H1 (cell line): Measurements from ENCODE around the gene COL4A3. TPM values are rescaled to one million over a fixed set of nuclear protein-coding genes. Genes with fewer than 3 reads are reported as not detected.

Experiments
- CTCF ChIA-PET: fragments of 300-600 bp; sonication (Branson Sonifier 250); formaldehyde crosslinking; loops from one replicate; lab custom pipeline; 2021; ENCODE audit not compliant: partially characterized antibody; lab: Charles Lee
- POLR2A ChIA-PET: fragments of 300-600 bp; sonication (Branson Sonifier 250); formaldehyde crosslinking; loops from one replicate; lab custom pipeline; 2021; ENCODE audit warnings: inconsistent platforms; ENCODE audit not compliant: partially characterized antibody; lab: Charles Lee
- DNase-seq, 2 experiments: peaks; one replicate each; pipeline versions ENCODE4 v3.0.0 to v3.0.0-alpha.2; 2010 to 2022; ENCODE audit warnings: low spot score in 2 of 2, low read depth in 1 of 2, mixed read lengths in 1 of 2
- FAIRE-seq: peaks from 2 replicates; lab custom pipeline; 2011; peaks lifted over from hg19 to GRCh38; lab: Jason Lieb, UNC
- H2AFZ ChIP-seq: 2 replicates; pipeline ENCODE4 v1.8.1; 2012; ENCODE audit warnings: low read length, inconsistent platforms
- H2AK5ac ChIP-seq: 2 replicates; pipeline ENCODE4 v1.6.1; 2013; ENCODE audit warnings: low read depth, low read length
- H2BK120ac ChIP-seq: replicated peaks from 2 replicates; pipeline ENCODE3; 2013; ENCODE audit warnings: low read depth, low read length, inconsistent platforms
- H2BK12ac ChIP-seq: 2 replicates; pipeline ENCODE4 v1.6.1; 2013; ENCODE audit warnings: low read depth, low read length
- H2BK15ac ChIP-seq: 2 replicates; pipeline ENCODE4 v1.6.1; 2013; ENCODE audit warnings: low read length
- H2BK20ac ChIP-seq: 2 replicates; pipeline ENCODE4 v1.6.1; 2013; ENCODE audit warnings: low read length
- H2BK5ac ChIP-seq: 2 replicates; pipeline ENCODE4 v1.6.1; 2013; ENCODE audit warnings: low read depth, low read length
- H3K14ac ChIP-seq: 2 replicates; pipeline ENCODE4 v1.6.1; 2013; ENCODE audit warnings: inconsistent platforms; ENCODE audit not compliant: insufficient read length
- H3K18ac ChIP-seq: 2 replicates; pipeline ENCODE4 v1.6.1; 2013; ENCODE audit warnings: low read length; ENCODE audit errors: extremely low read depth
- H3K23ac ChIP-seq: 2 replicates; pipeline ENCODE4 v1.6.1; 2013; ENCODE audit warnings: inconsistent platforms; ENCODE audit not compliant: insufficient read length
- H3K23me2 ChIP-seq: 2 replicates; pipeline ENCODE4 v1.6.1; 2013; ENCODE audit warnings: low read depth, low read length
- H3K27ac ChIP-seq: 2 replicates; pipeline ENCODE4 v1.6.1; 2011; ENCODE audit warnings: low read depth, low read length, inconsistent platforms
- H3K27me3 ChIP-seq, 4 experiments: replicated peaks in 1 of 4; 1 replicate in 1 of 4; 2 replicates in 3 of 4; pipeline versions ENCODE4 v1.6.1 to v1.8.1; 2011 to 2013; ENCODE audit warnings: low read length in 3 of 4, mild to moderate bottlenecking in 3 of 4, inconsistent platforms in 2 of 4, mixed read lengths in 2 of 4, moderate library complexity in 1 of 4; ENCODE audit not compliant: control insufficient read depth in 3 of 4, insufficient read depth in 3 of 4; ENCODE audit errors: extremely low read depth in 1 of 4
- H3K36me3 ChIP-seq, 4 experiments: 2 replicates each; pipeline versions ENCODE4 v1.6.1 to v1.8.1; 2011 to 2013; ENCODE audit warnings: mild to moderate bottlenecking in 4 of 4, low read length in 3 of 4, moderate library complexity in 2 of 4, control low read depth in 1 of 4, inconsistent platforms in 1 of 4; ENCODE audit not compliant: insufficient read depth in 4 of 4, control insufficient read depth in 2 of 4
- H3K4ac ChIP-seq: replicated peaks from 2 replicates; pipeline ENCODE3; 2013; ENCODE audit warnings: low read length, low read depth, mixed read lengths, inconsistent platforms; ENCODE audit not compliant: insufficient read length
- H3K4me1 ChIP-seq, 4 experiments: replicated peaks in 1 of 4; 1 replicate in 1 of 4; 2 replicates in 3 of 4; pipeline versions ENCODE4 v1.6.1 to v1.8.1; 2011 to 2013; ENCODE audit warnings: low read length in 3 of 4, inconsistent platforms in 2 of 4, mixed read lengths in 1 of 4; ENCODE audit not compliant: insufficient read depth in 4 of 4, control insufficient read depth in 3 of 4
- H3K4me2 ChIP-seq, 2 experiments: 2 replicates each; pipeline versions ENCODE4 v1.6.1 to v1.8.1; 2011 to 2013; ENCODE audit warnings: low read depth in 2 of 2, low read length in 2 of 2, control low read depth in 1 of 2, inconsistent platforms in 1 of 2, mild to moderate bottlenecking in 1 of 2; ENCODE audit not compliant: insufficient read depth in 1 of 2
- H3K4me3 ChIP-seq, 4 experiments: fragments of 200-600, 300-600 bp in 1 of 4; sonication (generic), shearing (Covaris generic), sonication (Bioruptor Twin) in 1 of 4; 2 replicates each; pipeline versions ENCODE4 v1.5.1 to v1.8.1; 2011 to 2016; ENCODE audit warnings: low read length in 4 of 4, low read depth in 3 of 4, control low read depth in 2 of 4, inconsistent platforms in 2 of 4, mild to moderate bottlenecking in 2 of 4, mixed read lengths in 1 of 4, moderate library complexity in 1 of 4; ENCODE audit not compliant: insufficient read depth in 2 of 4; ENCODE audit errors: extremely low read depth in 1 of 4
- H3K56ac ChIP-seq: replicated peaks from 2 replicates; pipeline ENCODE3; 2013; ENCODE audit warnings: low read depth, mild to moderate bottlenecking, mixed read lengths, low read length, inconsistent platforms; ENCODE audit not compliant: insufficient read length
- H3K79me1 ChIP-seq: 2 replicates; pipeline ENCODE4 v1.6.1; 2013; ENCODE audit warnings: low read depth, low read length, control low read depth
- H3K79me2 ChIP-seq, 2 experiments: 2 replicates each; pipeline versions ENCODE4 v1.6.1 to v1.8.1; 2012 to 2013; ENCODE audit warnings: low read length in 2 of 2, mild to moderate bottlenecking in 2 of 2, inconsistent platforms in 1 of 2; ENCODE audit not compliant: insufficient read depth in 2 of 2, control insufficient read depth in 1 of 2
- H3K9ac ChIP-seq, 4 experiments: replicated peaks in 1 of 4; 1 replicate in 1 of 4; 2 replicates in 3 of 4; pipeline versions ENCODE4 v1.6.1 to v1.8.1; 2011 to 2013; ENCODE audit warnings: low read depth in 3 of 4, low read length in 3 of 4, control low read depth in 2 of 4, mild to moderate bottlenecking in 2 of 4, moderate library complexity in 2 of 4, inconsistent platforms in 1 of 4; ENCODE audit errors: extremely low read depth in 1 of 4
- H3K9me3 ChIP-seq, 2 experiments: 2 replicates each; pipeline versions ENCODE4 v1.6.1 to v1.8.1; 2012 to 2013; ENCODE audit warnings: mild to moderate bottlenecking in 2 of 2, moderate library complexity in 2 of 2, control low read depth in 1 of 2, inconsistent platforms in 1 of 2, low read depth in 1 of 2, low read length in 1 of 2, mixed read lengths in 1 of 2; ENCODE audit not compliant: insufficient read depth in 2 of 2
- H4K20me1 ChIP-seq, 2 experiments: replicated peaks in 1 of 2; 2 replicates each; pipeline versions ENCODE3 to v1.8.1; 2011 to 2013; ENCODE audit warnings: inconsistent platforms in 2 of 2, low read length in 2 of 2, mild to moderate bottlenecking in 1 of 2; ENCODE audit not compliant: insufficient read depth in 2 of 2, control insufficient read depth in 1 of 2
- H4K5ac ChIP-seq: 2 replicates; pipeline ENCODE4 v1.6.1; 2013; ENCODE audit warnings: low read length, low read depth, mixed read lengths, inconsistent platforms; ENCODE audit not compliant: insufficient read length
- H4K8ac ChIP-seq: 2 replicates; pipeline ENCODE4 v1.8.0; 2013; ENCODE audit warnings: mild to moderate bottlenecking, moderate library complexity, low read length, inconsistent platforms; ENCODE audit not compliant: insufficient read depth; ENCODE audit errors: extremely low read depth
- H4K91ac ChIP-seq: replicated peaks from 2 replicates; pipeline ENCODE3; 2013; ENCODE audit warnings: low read length, mixed read lengths, inconsistent platforms; ENCODE audit not compliant: insufficient read length
- BACH1 ChIP-seq: IDR thresholded peaks from 2 replicates; pipeline ENCODE4 v1.6.1; 2012; ENCODE audit warnings: low read length, improper control_type of control experiment
- CBX8 ChIP-seq: fragments of 300-800, 300-1000 bp; sonication (generic); IDR thresholded peaks from 2 replicates; pipeline ENCODE4 v1.7.1; 2016; ENCODE audit warnings: low read depth, low read length, borderline replicate concordance
- CEBPB ChIP-seq: IDR thresholded peaks from 2 replicates; pipeline ENCODE4 v1.6.1; 2012; ENCODE audit warnings: low read depth, low read length
- FOSL1 ChIP-seq: IDR thresholded peaks from 2 replicates; pipeline ENCODE4 v1.6.1; 2011; ENCODE audit warnings: mild to moderate bottlenecking, low read depth, low read length, moderate library complexity; ENCODE audit not compliant: insufficient read depth
- HDAC6 ChIP-seq: IDR thresholded peaks from one replicate; pipeline ENCODE4 v1.7.1; 2012; ENCODE audit warnings: low read depth, mild to moderate bottlenecking, inconsistent platforms, low read length, moderate library complexity
- JUN ChIP-seq: IDR thresholded peaks from 2 replicates; pipeline ENCODE4 v1.6.1; 2011; ENCODE audit warnings: low read depth, mild to moderate bottlenecking, improper control_type of control experiment, low read length
- JUND ChIP-seq: IDR thresholded peaks from 2 replicates; pipeline ENCODE4 v1.6.1; 2011; ENCODE audit warnings: mild to moderate bottlenecking, improper control_type of control experiment, low read length
- KDM4A ChIP-seq: IDR thresholded peaks from one replicate; pipeline ENCODE4 v1.7.1; 2012; ENCODE audit warnings: low read depth, mild to moderate bottlenecking, moderate library complexity, low read length, inconsistent platforms; ENCODE audit not compliant: severe bottlenecking
- POLR2A ChIP-seq, 2 experiments: IDR thresholded peaks; 1 replicate in 1 of 2; 2 replicates in 1 of 2; pipeline ENCODE4 v1.6.1; 2011; ENCODE audit warnings: low read depth in 2 of 2, low read length in 2 of 2, mild to moderate bottlenecking in 2 of 2; ENCODE audit errors: control extremely low read depth in 1 of 2
- RAD21 ChIP-seq, 2 experiments: IDR thresholded peaks in 1 of 2; conservative IDR thresholded peaks in 1 of 2; 2 replicates each; pipeline ENCODE4 v1.6.1; 2011; ENCODE audit warnings: low read depth in 2 of 2, low read length in 2 of 2, improper control_type of control experiment in 1 of 2, inconsistent platforms in 1 of 2, mild to moderate bottlenecking in 1 of 2, moderate library complexity in 1 of 2
- RXRA ChIP-seq: IDR thresholded peaks from 2 replicates; pipeline ENCODE4 v1.6.1; 2011; ENCODE audit warnings: low read depth, mild to moderate bottlenecking, low read length, moderate library complexity; ENCODE audit not compliant: insufficient read depth
- SIN3A ChIP-seq, 2 experiments: IDR thresholded peaks in 1 of 2; conservative IDR thresholded peaks in 1 of 2; 2 replicates each; pipeline ENCODE4 v1.6.1; 2011 to 2012; ENCODE audit warnings: low read length in 2 of 2, improper control_type of control experiment in 1 of 2, low read depth in 1 of 2, mild to moderate bottlenecking in 1 of 2
- SIX5 ChIP-seq: IDR thresholded peaks from 2 replicates; pipeline ENCODE4 v1.6.1; 2011; ENCODE audit warnings: mild to moderate bottlenecking, low read depth, low read length
- TBP ChIP-seq: IDR thresholded peaks from 2 replicates; pipeline ENCODE4 v1.6.1; 2011; ENCODE audit warnings: low read depth, low read length, improper control_type of control experiment
- WGBS, 2 experiments: shearing (Covaris generic) in 1 of 2; methylation state at CpG; one replicate each; pipeline versions ENCODE4 v1.1.6 to v1.1.7; 2013 to 2015; ENCODE audit warnings: low lambda C conversion rate in 2 of 2, mixed read lengths in 2 of 2, inconsistent platforms in 1 of 2, low coverage in 1 of 2, missing lambda C conversion rate in 1 of 2; ENCODE audit not compliant: insufficient replicate concordance in 2 of 2, insufficient coverage in 1 of 2, insufficient read length in 1 of 2; ENCODE audit errors: extremely low coverage in 1 of 2, missing lambda C conversion rate in 1 of 2; 5-methylcytosine and 5-hydroxymethylcytosine counted together
- polyA plus RNA-seq, 7 experiments: library from polyadenylated mRNA; depleted of rRNA in 3 of 7; stranded (reverse) in 5 of 7; unstranded in 2 of 7; fragments of >200 nt in 5 of 7; fragments of 200-250 nt in 2 of 7; gene quantifications; 1 replicate in 5 of 7; 2 replicates in 1 of 7; 4 replicates in 1 of 7; pipeline versions ENCODE4 v1.2.1 to v1.2.3, GENCODE V29; 2011 to 2013; ENCODE audit warnings: missing spikeins in 2 of 7, mixed read lengths in 2 of 7
- total RNA-seq: library from RNA; stranded (reverse); fragmentation: NEBNext Ultra II Directional; extraction: Animal tissue kit (Norgen Biotek cat#: 25700); gene quantifications from 2 replicates; pipeline ENCODE4 v1.2.1, GENCODE V29; 2021
- TF ChIP-seq, protein P1 (sequence below): IDR thresholded peaks from 2 replicates; pipeline ENCODE4 v1.6.1; 2011; ENCODE audit warnings: low read depth, mild to moderate bottlenecking, low read length; ENCODE audit not compliant: insufficient read depth

COL4A3 gene
- total and polyA plus RNA-seq, 2 of the 8 experiments (the other 6 are each of a cell fraction or from before 2014, with no cell fraction given) = 0.12 to 0.17 TPM

DNA sequence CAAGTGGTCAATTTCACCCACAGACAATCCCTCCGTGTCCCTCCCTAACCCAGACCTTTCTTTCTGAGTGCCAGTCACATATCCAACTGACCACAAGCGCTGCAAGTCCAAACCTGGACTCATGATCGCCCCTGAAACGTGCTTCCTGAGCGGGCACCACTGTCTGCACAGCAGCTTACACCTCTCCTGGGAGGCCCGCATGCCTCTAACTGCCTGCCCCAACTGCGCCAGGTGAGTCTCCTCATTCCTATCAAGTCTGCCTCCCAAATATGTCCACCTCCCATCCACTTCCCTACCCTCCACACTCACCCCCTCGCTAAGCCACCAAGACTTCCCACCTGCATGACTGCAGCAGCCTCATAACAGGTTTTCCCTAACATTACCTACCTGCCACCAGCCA lies 33.8 kb upstream of the COL4A3 start:
- H4K8ac ChIP-seq = no peak overlapping the region
- no peak overlapping the region for H2AK5ac ChIP-seq
- no peaks in the 10 kb centered on the region for H3K79me2 ChIP-seq
- no peak overlapping the region for H3K18ac ChIP-seq
- H3K4ac ChIP-seq = no peak overlapping the region
- no peak overlapping the region for H3K23ac ChIP-seq
- no peak overlapping the region for H4K5ac ChIP-seq
- H2BK120ac ChIP-seq = no peak overlapping the region
- H3K23me2 ChIP-seq = no peaks in the 10 kb centered on the region
- WGBS, 2 experiments = 90% methylated on average over 8 of the region's 8 CpGs; no CpG with 5 or more reads in 1 of the 2 experiments
- H4K91ac ChIP-seq = no peak overlapping the region
- no peak overlapping the region for H3K27ac ChIP-seq
- H4K20me1 ChIP-seq = no peaks in the 10 kb centered on the region
- H2AFZ ChIP-seq = no peak overlapping the region
- H3K36me3 ChIP-seq = no peaks in the 10 kb centered on the region
- H2BK12ac ChIP-seq = no peak overlapping the region
- H3K4me1 ChIP-seq = no peaks in the 10 kb centered on the region
- H2BK5ac ChIP-seq = no peak overlapping the region
- FAIRE-seq = no peak
- H2BK20ac ChIP-seq = no peak overlapping the region
- no peak overlapping the region for H3K4me2 ChIP-seq
- no peaks in the 10 kb centered on the region for H3K27me3 ChIP-seq
- no peak overlapping the region for H2BK15ac ChIP-seq
- no peak for DNase-seq
- POLR2A ChIA-PET = no interaction called here
- H3K14ac ChIP-seq = no peak overlapping the region
- no peak overlapping the region for H3K9ac ChIP-seq
- H3K4me3 ChIP-seq = no peak overlapping the region
- CTCF ChIA-PET = interaction anchor here (0.6 to 7.6 kb wide), 20 partner anchors 9 to 637 kb away, joined by 3 to 112 read pairs (median 4); no protein-coding TSS in a partner anchor
- H3K56ac ChIP-seq = no peak overlapping the region
- H3K9me3 ChIP-seq = no peaks in the 10 kb centered on the region
- H3K79me1 ChIP-seq = no peaks in the 10 kb centered on the region
- TF ChIP-seq RXRA (no peak), JUN (no peak), CBX8 (no peak), SIX5 (no peak), KDM4A (no peak), CEBPB (no peak), BACH1 (no peak), POLR2A (IDR thresholded peaks at IDR 0.05; ENCODE audit: control extremely low read depth in 1 of 2, low read depth in 2 of 2, low read length in 2 of 2) (no peak), TBP (no peak), SIN3A (conservative IDR thresholded peaks at IDR 0.05 in 1 of 2, IDR thresholded peaks at IDR 0.05 in 1 of 2; ENCODE audit: low read depth in 1 of 2, low read length in 2 of 2) (no peak), JUND (no peak), RAD21 (IDR thresholded peaks at IDR 0.05 in 1 of 2, conservative IDR thresholded peaks at IDR 0.05 in 1 of 2; ENCODE audit: low read depth in 2 of 2, low read length in 2 of 2) (no peak), HDAC6 (no peak), FOSL1 (no peak)
- TF ChIP-seq, protein P1, sequence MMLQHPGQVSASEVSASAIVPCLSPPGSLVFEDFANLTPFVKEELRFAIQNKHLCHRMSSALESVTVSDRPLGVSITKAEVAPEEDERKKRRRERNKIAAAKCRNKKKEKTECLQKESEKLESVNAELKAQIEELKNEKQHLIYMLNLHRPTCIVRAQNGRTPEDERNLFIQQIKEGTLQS = no peak
